ENCODE measurements around the gene FMO1. TPM values are rescaled to one million over a fixed set of nuclear protein-coding genes. Genes with fewer than 3 reads are reported as not detected.

FMO1 gene, protein sequence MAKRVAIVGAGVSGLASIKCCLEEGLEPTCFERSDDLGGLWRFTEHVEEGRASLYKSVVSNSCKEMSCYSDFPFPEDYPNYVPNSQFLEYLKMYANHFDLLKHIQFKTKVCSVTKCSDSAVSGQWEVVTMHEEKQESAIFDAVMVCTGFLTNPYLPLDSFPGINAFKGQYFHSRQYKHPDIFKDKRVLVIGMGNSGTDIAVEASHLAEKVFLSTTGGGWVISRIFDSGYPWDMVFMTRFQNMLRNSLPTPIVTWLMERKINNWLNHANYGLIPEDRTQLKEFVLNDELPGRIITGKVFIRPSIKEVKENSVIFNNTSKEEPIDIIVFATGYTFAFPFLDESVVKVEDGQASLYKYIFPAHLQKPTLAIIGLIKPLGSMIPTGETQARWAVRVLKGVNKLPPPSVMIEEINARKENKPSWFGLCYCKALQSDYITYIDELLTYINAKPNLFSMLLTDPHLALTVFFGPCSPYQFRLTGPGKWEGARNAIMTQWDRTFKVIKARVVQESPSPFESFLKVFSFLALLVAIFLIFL
- total RNA-seq (2021) = not detected in 2 replicates
- Bru-seq, nascent RNA = not detected
- BruChase-seq, experiment 1, labeled RNA remaining after a 2-hour chase = not detected
- BruChase-seq, experiment 2, labeled RNA remaining after a 6-hour chase = not detected
- long read RNA-seq = 0 reads

DNA sequence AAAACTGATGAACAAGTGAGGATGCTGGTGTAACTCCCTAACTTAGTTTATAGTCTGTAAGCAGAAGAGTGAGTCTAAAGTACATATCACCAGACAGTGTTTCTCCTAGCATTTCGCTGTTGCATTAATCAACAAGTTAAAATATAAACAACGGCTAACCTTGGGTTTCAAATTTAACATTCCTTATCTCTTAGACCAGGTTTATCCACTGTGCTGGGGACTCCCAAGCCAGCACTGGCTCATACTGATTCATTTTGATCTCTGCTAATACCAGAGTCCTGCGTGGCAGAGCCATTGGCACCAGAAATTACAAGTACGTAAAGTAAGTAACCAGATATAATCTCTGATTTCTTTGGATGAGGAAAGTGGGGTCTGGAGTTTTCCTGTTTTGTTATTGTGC lies at the start of gene FMO1:
Gene FMO1 (plus strand): TSS at position 193 of the 400 bp plus-strand sequence. CDS start 9,594 bp downstream, outside the sequence.
- no peaks in the 10 kb centered on the region for H3K4me1 ChIP-seq (replicated peaks; ENCODE audit: insufficient read depth)
- CTCF ChIA-PET = no interaction called here
- BruUV-seq (replicated peaks) = no TSS peak

DNA sequence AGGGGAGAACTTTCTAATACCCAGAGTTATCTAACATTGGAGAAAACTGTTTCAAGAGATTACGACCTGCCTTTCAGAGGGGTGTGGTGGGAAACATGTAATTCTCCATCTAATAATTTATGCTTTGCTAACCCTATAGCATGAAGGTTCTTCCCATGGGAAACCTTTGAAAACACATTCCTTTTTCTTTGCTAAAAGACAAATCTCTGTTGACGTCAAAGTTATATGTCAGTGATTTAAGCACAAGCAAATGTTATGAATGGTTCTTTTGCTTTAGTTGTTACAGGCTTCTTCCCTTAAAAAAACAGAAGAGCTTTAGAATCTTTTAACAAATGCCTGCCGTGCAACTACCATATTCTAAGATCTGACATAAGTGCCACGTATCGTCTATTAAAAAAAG lies 44.0 kb upstream of the FMO1 start:
- Histone ChIP-seq H3K27me3 (ENCODE audit: insufficient read depth, low read depth) (peaks cover 20% of the 10 kb centered on the region; the same call in 1 of the 2 replicates), H3K36me3 (ENCODE audit: low read depth) (no peaks in the 10 kb centered on the region), H3F3A (ENCODE audit: insufficient read depth, low read depth) (no peaks in the 10 kb centered on the region), H4K20me1 (ENCODE audit: insufficient read depth) (no peaks in the 10 kb centered on the region), H3K4me2 (no peak overlapping the region), H3K4me1 (replicated peaks; ENCODE audit: insufficient read depth) (no peaks in the 10 kb centered on the region), H3K9me2 (ENCODE audit: insufficient read depth) (no peaks in the 10 kb centered on the region), H3K9me3 (ENCODE audit: insufficient read depth, low read depth) (no peaks in the 10 kb centered on the region), H3K27ac (no peak overlapping the region), H3K79me2 (ENCODE audit: low read depth) (no peaks in the 10 kb centered on the region), H2AFZ (no peak overlapping the region), H3K4me3 (no peak overlapping the region)
- intact Hi-C loops (cut with micrococcal nuclease; ENCODE audit: unreplicated experiment) = no loop called here
- POLR2A ChIA-PET (ENCODE audit: unreplicated experiment) = no interaction called here
- BruUV-seq (replicated peaks) = no TSS peak
- no peak for DNase-seq
- no peak for TF ChIP-seq EZH2 (IDR thresholded peaks at IDR 0.05; ENCODE audit: low read depth)
- TF ChIP-seq, protein P1, sequence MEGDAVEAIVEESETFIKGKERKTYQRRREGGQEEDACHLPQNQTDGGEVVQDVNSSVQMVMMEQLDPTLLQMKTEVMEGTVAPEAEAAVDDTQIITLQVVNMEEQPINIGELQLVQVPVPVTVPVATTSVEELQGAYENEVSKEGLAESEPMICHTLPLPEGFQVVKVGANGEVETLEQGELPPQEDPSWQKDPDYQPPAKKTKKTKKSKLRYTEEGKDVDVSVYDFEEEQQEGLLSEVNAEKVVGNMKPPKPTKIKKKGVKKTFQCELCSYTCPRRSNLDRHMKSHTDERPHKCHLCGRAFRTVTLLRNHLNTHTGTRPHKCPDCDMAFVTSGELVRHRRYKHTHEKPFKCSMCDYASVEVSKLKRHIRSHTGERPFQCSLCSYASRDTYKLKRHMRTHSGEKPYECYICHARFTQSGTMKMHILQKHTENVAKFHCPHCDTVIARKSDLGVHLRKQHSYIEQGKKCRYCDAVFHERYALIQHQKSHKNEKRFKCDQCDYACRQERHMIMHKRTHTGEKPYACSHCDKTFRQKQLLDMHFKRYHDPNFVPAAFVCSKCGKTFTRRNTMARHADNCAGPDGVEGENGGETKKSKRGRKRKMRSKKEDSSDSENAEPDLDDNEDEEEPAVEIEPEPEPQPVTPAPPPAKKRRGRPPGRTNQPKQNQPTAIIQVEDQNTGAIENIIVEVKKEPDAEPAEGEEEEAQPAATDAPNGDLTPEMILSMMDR (conservative IDR thresholded peaks at IDR 0.05) = no peak
- CTCF ChIA-PET = no interaction called here

More for the DNA sequence above, at the start of gene FMO1:
- H3K79me2 ChIP-seq (ENCODE audit: low read depth) = no peaks in the 10 kb centered on the region
- intact Hi-C loops (cut with micrococcal nuclease; ENCODE audit: unreplicated experiment) = no loop called here
- H3K4me3 ChIP-seq = no peak within 1 kb of the TSS
- TF ChIP-seq, protein P1 (conservative IDR thresholded peaks at IDR 0.05) = no peak
- no peak for TF ChIP-seq EZH2 (IDR thresholded peaks at IDR 0.05; ENCODE audit: low read depth)
- no peaks in the 10 kb centered on the region for H3K9me3 ChIP-seq (ENCODE audit: insufficient read depth, low read depth)
- DNase-seq = no peak
- H3K36me3 ChIP-seq (ENCODE audit: low read depth) = no peaks in the 10 kb centered on the region
- H3F3A ChIP-seq (ENCODE audit: insufficient read depth, low read depth) = no peaks in the 10 kb centered on the region
- H4K20me1 ChIP-seq (ENCODE audit: insufficient read depth) = no peaks in the 10 kb centered on the region
- POLR2A ChIA-PET (ENCODE audit: unreplicated experiment) = no interaction called here
- no peaks in the 10 kb centered on the region for H3K9me2 ChIP-seq (ENCODE audit: insufficient read depth)
- H3K4me2 ChIP-seq = no peak within 1 kb of the TSS
- H3K27ac ChIP-seq = no peak within 1 kb of the TSS
- peaks cover 5% of the 10 kb centered on the region for H3K27me3 ChIP-seq (ENCODE audit: insufficient read depth, low read depth)
- no peak within 1 kb of the TSS for H2AFZ ChIP-seq

DNA sequence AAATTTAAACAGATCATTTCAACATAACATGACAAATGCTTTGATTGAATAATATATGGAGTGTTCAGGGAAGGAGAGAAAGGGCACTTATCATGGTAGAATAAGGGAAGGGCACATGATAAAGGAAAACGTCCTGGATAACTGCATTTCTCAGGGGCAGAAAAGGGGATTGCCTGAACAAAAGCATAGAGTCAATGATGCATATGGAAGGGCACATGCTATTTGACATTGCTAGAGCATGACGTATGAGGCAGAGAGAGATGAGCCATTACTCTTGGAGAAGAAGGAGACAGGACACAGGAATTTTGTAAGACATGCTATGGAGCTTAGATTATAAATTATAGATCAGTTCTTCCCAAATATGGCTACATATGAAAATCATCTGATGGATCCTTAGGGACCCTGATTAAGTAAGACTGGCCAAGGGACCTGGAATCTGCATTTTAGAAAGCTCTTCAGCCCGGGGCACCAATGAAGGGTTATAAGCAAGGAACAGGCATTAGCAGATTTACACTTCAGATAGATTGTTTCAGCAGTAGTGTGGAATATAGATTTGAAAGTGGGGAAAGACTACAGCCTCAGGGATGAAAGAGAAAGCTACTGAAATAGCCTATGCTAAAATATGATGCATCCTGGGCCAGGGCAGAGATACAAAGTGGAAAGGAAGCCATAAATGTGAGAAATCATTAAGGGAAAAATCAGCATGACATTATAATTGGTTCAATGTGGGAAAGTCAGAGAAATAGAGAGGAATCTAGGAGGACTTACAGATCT lies 41.9 kb upstream of the FMO1 start:
- intact Hi-C loops (cut with micrococcal nuclease; ENCODE audit: unreplicated experiment) = no loop called here
- Histone ChIP-seq H3K4me1 (replicated peaks; ENCODE audit: insufficient read depth) (no peaks in the 10 kb centered on the region), H3K4me3 (no peak overlapping the region), H3K79me2 (ENCODE audit: low read depth) (no peaks in the 10 kb centered on the region), H3K4me2 (no peak overlapping the region), H3K27ac (no peak overlapping the region), H3F3A (ENCODE audit: insufficient read depth, low read depth) (no peaks in the 10 kb centered on the region), H3K36me3 (ENCODE audit: low read depth) (no peaks in the 10 kb centered on the region), H3K27me3 (ENCODE audit: insufficient read depth, low read depth) (peaks cover 20% of the 10 kb centered on the region; the same call in 1 of the 2 replicates), H2AFZ (no peak overlapping the region), H4K20me1 (ENCODE audit: insufficient read depth) (no peaks in the 10 kb centered on the region), H3K9me2 (ENCODE audit: insufficient read depth) (no peaks in the 10 kb centered on the region), H3K9me3 (ENCODE audit: insufficient read depth, low read depth) (no peaks in the 10 kb centered on the region)
- ChIA-PET CTCF (no interaction called here), POLR2A (ENCODE audit: unreplicated experiment) (no interaction called here)
- no peak for TF ChIP-seq EZH2 (IDR thresholded peaks at IDR 0.05; ENCODE audit: low read depth)
- TF ChIP-seq, protein P1 (conservative IDR thresholded peaks at IDR 0.05) = no peak
- DNase-seq = no peak
- BruUV-seq (replicated peaks) = no TSS peak
